MCF 10A (cell line): ENCODE measurements around the gene CDYL. TPM values are rescaled to one million over a fixed set of nuclear protein-coding genes. Genes with fewer than 3 reads are reported as not detected.

Experiments
- BruUV-seq: library from RNA; stranded (reverse); fragments of 400-500 nt; replicated peaks from 2 replicates; lab custom pipeline; 2021; lab: Mats Ljungman, UMichigan
- CTCF ChIA-PET: fragments of 300-600 bp; sonication (Branson Sonifier 250); formaldehyde crosslinking; extraction: SDS; loops from one replicate; lab custom pipeline; 2021; ENCODE audit warnings: antibody characterized with exemption, inconsistent platforms; lab: Yijun Ruan, JAX
- POLR2A ChIA-PET: fragments of 300-600, 350-650 bp; sonication (Branson Sonifier 250); formaldehyde crosslinking; extraction: SDS; loops from one replicate; lab custom pipeline; 2020; ENCODE audit warnings: antibody characterized with exemption, inconsistent platforms; lab: Yijun Ruan, JAX
- DNase-seq: peaks from one replicate; pipeline ENCODE4 v3.0.0-alpha.2; 2018; ENCODE audit not compliant: unreplicated experiment
- H3K27ac Mint-ChIP-seq: one replicate; pipeline ENCODE4 v1.8.0; 2022; ENCODE audit warnings: mild to moderate bottlenecking, low read depth, mixed read lengths; ENCODE audit not compliant: unreplicated experiment
- H3K27me3 Mint-ChIP-seq: one replicate; pipeline ENCODE4 v1.8.0; 2022; ENCODE audit warnings: mixed read lengths; ENCODE audit not compliant: insufficient read depth, unreplicated experiment
- H3K36me3 Mint-ChIP-seq: one replicate; pipeline ENCODE4 v1.8.0; 2022; ENCODE audit warnings: mild to moderate bottlenecking, moderate library complexity, mixed read lengths; ENCODE audit not compliant: insufficient read depth, unreplicated experiment
- H3K4me1 Mint-ChIP-seq: one replicate; pipeline ENCODE4 v1.8.0; 2022; ENCODE audit warnings: mixed read lengths; ENCODE audit not compliant: insufficient read depth, unreplicated experiment
- H3K4me3 Mint-ChIP-seq: one replicate; pipeline ENCODE4 v1.8.0; 2022; ENCODE audit warnings: mild to moderate bottlenecking, moderate library complexity, mixed read lengths; ENCODE audit not compliant: unreplicated experiment
- H3K9me3 Mint-ChIP-seq: one replicate; pipeline ENCODE4 v1.8.0; 2022; ENCODE audit warnings: mixed read lengths; ENCODE audit not compliant: unreplicated experiment
- intact Hi-C: fragments of 100-400 bp; cut with micrococcal nuclease; formaldehyde crosslinking; loops from 2 replicates; pipeline ENCODE4 v1.14.1; 2022
- total RNA-seq: library from RNA; stranded (reverse); gene quantifications from 2 replicates; pipeline ENCODE4 v1.2.3, GENCODE V29; 2022
- TF ChIP-seq, protein P1 (sequence below): fragments of 200-600 bp; IDR thresholded peaks from one replicate; pipeline ENCODE4 v1.8.0; 2022; ENCODE audit warnings: antibody characterized with exemption, mild to moderate bottlenecking; ENCODE audit not compliant: unreplicated experiment

Gene CDYL
- total RNA-seq, 1 experiment from 2014 or later, result 48.9 TPM

DNA sequence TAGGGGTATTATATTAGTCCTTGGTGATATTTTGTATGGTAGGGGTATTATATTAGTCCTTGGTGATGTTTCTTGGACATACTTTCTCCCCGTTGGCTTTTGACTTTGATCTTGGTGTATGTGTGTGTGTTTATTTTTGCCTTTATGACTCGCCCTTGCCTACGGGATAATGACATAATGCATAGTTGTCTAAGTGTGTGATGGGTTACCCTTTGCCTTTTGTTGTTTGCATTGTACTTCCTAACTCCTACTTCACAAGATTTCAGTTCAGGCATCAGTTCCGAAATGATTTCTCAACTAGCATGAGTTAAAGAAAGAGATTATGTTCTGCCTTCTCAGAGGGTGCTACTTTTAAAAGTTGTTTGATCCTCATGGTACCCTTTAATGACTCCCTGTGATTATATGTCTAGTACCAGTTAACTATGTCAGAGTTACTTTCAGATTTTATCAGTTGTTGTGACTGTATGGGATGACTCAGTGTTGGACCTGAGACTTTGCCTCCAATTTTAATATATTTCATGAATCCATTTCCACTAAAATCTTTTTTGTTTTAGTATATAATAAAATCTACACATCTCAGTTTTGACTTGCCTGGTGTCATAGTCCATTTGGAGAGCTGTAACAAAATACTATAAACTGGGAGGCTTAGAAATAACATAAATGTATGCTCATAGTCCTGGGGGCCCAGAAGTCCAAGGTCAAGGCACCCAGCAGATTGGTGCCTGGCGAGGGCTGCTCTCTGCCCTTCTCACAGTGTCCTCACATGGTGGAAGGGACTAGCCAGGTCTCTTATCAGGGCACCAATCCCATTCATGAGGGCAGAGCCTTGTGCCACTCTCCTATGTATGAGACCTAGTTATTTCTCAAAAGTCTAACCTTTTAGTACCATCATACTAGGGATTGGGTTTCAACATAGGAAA, 34.1 kb downstream of the CDYL start:
- Mint-ChIP-seq H3K4me1 (peaks cover 33% of the 10 kb centered on the region), H3K27me3 (no peaks in the 10 kb centered on the region), H3K4me3 (no peak overlapping the region), H3K9me3 (no peaks in the 10 kb centered on the region), H3K36me3 (no peaks in the 10 kb centered on the region), H3K27ac (peak overlapping the region; percentile 40)
- TF ChIP-seq, protein P1, sequence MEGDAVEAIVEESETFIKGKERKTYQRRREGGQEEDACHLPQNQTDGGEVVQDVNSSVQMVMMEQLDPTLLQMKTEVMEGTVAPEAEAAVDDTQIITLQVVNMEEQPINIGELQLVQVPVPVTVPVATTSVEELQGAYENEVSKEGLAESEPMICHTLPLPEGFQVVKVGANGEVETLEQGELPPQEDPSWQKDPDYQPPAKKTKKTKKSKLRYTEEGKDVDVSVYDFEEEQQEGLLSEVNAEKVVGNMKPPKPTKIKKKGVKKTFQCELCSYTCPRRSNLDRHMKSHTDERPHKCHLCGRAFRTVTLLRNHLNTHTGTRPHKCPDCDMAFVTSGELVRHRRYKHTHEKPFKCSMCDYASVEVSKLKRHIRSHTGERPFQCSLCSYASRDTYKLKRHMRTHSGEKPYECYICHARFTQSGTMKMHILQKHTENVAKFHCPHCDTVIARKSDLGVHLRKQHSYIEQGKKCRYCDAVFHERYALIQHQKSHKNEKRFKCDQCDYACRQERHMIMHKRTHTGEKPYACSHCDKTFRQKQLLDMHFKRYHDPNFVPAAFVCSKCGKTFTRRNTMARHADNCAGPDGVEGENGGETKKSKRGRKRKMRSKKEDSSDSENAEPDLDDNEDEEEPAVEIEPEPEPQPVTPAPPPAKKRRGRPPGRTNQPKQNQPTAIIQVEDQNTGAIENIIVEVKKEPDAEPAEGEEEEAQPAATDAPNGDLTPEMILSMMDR, result no peak
- peak; percentile 51 for DNase-seq
- POLR2A ChIA-PET, result interaction anchor here (1.2 to 1.5 kb wide), 2 partner anchors 16 to 33 kb away, joined by 3 to 6 read pairs; partner anchors contain the start of gene CDYL
- CTCF ChIA-PET, result interaction anchor here (0.9 to 1.0 kb wide), 2 partner anchors 20 to 38 kb away, joined by 3 read pairs; no protein-coding TSS in a partner anchor
- intact Hi-C loops, result loop anchor here (10.0 kb wide), 1 partner anchor 125 kb away; no protein-coding TSS in a partner anchor
- no TSS peak for BruUV-seq

DNA sequence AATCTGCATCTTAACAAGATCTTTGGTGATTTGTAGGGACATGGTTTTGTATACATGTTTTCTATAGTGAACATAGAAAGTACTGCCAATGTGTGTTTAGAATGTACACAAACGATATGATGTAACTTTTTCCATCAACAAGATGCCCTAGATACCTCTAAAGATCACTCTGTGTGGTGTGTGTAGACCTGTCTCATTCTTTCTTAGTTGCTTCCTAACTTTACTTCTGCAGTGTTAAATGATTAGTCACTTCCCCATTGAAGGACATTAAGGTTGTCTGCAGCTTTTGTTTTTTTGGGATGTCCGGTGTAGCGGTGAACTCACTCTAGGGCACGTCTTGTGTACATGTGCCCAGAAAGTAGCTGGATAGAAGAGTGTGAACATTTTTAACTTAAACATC, 35.9 kb downstream of the CDYL start:
- ChIA-PET POLR2A (interaction anchor here (1.5 kb wide), 1 partner anchor 35 kb away, joined by 6 read pairs; the partner anchor contains the start of gene CDYL), CTCF (interaction anchor here (0.6 kb wide), 1 partner anchor 43 kb away, joined by 3 read pairs; no protein-coding TSS in a partner anchor)
- Mint-ChIP-seq H3K27me3 (no peaks in the 10 kb centered on the region), H3K4me1 (peaks cover 33% of the 10 kb centered on the region), H3K36me3 (no peaks in the 10 kb centered on the region), H3K4me3 (peak overlapping the region; percentile 39), H3K27ac (peak overlapping the region; percentile 82), H3K9me3 (no peaks in the 10 kb centered on the region)
- TF ChIP-seq, protein P1, result no peak
- intact Hi-C loops, result no loop called here
- no TSS peak for BruUV-seq
- DNase-seq, result peak; percentile 46

DNA sequence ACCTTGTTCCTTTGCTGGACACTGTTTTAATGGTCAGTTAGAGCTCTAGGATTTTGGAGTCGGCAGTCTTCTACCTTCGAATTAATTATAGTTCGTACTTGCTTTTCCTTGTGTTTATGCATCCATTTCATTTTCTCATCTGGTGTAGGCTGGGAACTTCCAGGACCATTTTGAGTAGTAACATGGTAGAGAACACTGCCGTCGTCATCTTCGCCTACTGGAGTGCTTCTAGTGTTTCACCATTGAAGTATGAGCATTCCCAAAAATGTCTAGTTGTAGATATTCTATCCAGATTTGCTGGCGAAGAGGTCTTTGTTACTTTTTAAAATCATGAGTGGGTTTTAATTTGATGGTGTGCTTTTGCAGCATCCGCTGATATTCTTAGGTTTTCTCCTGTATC, 36.9 kb downstream of the CDYL start:
- H3K27me3 Mint-ChIP-seq, result no peaks in the 10 kb centered on the region
- ChIA-PET CTCF (no interaction called here), POLR2A (no interaction called here)
- H3K4me1 Mint-ChIP-seq, result peaks cover 33% of the 10 kb centered on the region
- H3K27ac Mint-ChIP-seq, result peak overlapping the region; percentile 82
- DNase-seq, result no peak
- BruUV-seq, result no TSS peak
- H3K4me3 Mint-ChIP-seq, result no peak overlapping the region
- TF ChIP-seq, protein P1, result no peak
- intact Hi-C loops, result no loop called here
- H3K36me3 Mint-ChIP-seq, result no peaks in the 10 kb centered on the region
- no peaks in the 10 kb centered on the region for H3K9me3 Mint-ChIP-seq

DNA sequence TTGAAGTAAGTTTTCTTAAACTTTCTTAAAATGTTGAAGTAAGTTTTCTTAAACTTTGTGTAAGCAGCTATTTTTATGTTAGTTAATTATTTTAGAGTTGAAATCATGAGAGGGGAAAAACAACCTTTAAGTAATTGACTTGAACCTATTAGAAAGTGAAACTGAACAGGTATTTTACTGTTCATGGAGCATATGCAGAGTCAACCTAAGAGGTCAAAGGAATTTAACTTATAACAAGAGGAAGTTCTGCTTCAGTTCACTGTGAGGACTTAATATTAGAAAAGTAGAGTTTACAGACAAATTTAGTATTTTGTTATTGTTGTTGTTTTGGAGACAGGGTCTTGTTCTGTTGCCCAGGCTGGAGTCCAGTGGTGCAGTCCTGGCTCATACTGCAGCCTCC, 38.0 kb downstream of the CDYL start:
- Mint-ChIP-seq H3K4me1 (peaks cover 33% of the 10 kb centered on the region), H3K27ac (no peak overlapping the region), H3K9me3 (no peaks in the 10 kb centered on the region), H3K27me3 (no peaks in the 10 kb centered on the region), H3K4me3 (no peak overlapping the region), H3K36me3 (no peaks in the 10 kb centered on the region)
- intact Hi-C loops, result no loop called here
- TF ChIP-seq, protein P1, result no peak
- DNase-seq, result no peak
- POLR2A ChIA-PET, result interaction anchor here (0.8 kb wide), 1 partner anchor 9 kb away, joined by 3 read pairs; no protein-coding TSS in a partner anchor
- BruUV-seq, result no TSS peak
- CTCF ChIA-PET, result no interaction called here
